EH (cell line): ENCODE data around the gene STAP1.

Source experiments
- DNase-seq: peaks from one replicate; pipeline ENCODE4 v3.0.0-alpha.2; 2015; ENCODE audit warnings: low read depth

The STAP1 gene

DNA sequence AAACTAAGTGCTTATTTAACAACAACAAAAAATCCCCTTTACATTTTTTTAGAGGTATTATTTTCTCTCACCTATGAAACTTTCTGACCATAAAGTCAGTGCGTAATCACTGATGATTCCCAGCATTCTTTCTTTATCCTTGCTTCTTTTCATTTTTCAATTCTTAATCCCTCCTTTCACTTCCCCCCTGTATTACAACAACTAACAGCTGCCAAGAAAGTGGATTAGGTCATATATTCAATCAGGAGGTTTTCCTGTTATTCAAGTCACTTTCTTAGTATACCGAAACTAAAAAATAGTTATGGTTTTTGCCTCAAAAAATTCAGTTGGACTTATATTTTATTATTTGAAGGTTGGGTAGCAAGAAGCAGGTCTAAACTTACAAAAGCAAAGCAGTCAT lies 2.1 kb upstream of the STAP1 start:
- no peak for DNase-seq

GRCh38 chr4:67565284-67565683 lies 6.8 kb downstream of the STAP1 start:
- peak; percentile 11 for DNase-seq

DNA sequence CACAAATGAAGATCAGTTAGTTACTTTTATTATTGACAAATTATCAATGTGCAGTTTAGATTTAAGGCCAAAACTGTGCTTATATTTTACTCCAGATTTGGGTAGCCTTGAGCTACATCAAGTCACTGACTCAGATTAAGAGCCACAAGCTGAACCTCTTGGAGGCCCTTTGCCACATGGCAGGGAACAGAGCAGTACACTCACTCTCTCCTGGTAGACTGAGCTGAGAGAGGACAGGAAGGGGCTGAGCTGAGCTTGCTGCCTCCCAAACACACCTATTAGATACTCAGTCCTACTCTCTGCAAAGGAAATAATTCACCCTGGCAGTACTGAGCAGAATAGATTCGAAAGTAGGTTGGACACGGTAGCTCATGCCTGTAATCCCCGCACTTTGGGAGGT lies 7.8 kb downstream of the STAP1 start:
- no peak for DNase-seq

DNA sequence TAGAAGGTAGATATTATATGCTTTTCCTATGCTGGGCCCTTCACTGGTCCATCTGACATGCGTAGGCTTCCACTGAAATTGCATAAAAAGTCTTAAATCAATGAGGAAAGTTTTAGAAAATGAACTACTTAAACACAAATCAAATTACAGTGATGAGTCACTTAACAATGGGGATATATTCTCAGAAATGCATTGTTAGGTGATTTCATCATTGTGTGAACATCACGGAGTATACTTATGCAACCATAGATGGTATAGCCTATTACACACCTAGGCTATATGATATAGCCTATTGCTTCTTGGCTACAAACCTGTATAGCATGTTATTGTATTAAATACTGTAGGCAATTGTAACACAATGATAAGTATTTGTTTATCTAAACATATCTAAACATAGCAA lies 10.3 kb downstream of the STAP1 start:
- DNase-seq: no peak

GRCh38 chr4:67570537-67570936 lies 12.0 kb downstream of the STAP1 start:
- no peak for DNase-seq

GRCh38 chr4:67571975-67572374 lies 13.4 kb downstream of the STAP1 start:
- no peak for DNase-seq

DNA sequence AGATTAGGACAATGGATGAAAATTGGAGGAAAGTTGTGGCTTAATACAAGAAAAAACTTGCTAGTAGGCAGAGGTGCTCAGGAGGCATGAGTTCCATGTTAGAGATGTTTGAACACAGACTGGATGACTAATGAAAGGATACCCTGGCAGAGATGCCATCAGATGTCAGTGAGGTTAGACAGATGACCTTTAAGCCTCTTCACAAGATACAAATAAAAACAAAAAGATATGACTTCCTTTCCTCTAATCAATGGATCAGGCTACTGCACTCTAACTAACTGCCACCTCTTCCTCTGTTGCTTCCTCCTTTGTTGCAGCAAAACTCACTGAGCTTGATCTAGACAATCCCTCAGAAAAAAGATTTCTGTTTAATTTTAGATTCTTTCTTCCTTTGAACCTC lies 14.7 kb downstream of the STAP1 start:
- no peak for DNase-seq

GRCh38 chr4:67575232-67576058 lies 16.9 kb downstream of the STAP1 start:
- no peak for DNase-seq

DNA sequence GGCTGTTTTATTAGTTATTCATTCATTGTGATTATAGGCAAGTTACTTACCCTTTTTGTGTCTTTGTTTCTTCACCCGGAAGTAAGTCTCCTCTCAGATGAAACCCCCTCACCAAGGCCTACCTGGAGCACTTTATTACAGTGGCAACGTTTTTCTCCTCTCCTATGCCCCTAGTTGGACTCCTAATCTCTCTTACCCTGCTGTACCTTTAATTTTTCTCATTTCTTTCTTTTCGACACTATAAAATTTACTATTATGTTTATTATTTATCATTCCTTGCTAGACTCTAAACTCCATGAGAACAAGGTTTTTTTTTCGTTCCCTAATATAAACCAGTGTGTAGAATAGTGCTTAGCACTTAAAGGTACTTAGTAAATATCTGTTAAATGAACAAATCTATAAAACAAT lies 17.5 kb downstream of the STAP1 start:
- DNase-seq: no peak

GRCh38 chr4:67576538-67576937 lies 18.0 kb downstream of the STAP1 start:
- no peak for DNase-seq

DNA sequence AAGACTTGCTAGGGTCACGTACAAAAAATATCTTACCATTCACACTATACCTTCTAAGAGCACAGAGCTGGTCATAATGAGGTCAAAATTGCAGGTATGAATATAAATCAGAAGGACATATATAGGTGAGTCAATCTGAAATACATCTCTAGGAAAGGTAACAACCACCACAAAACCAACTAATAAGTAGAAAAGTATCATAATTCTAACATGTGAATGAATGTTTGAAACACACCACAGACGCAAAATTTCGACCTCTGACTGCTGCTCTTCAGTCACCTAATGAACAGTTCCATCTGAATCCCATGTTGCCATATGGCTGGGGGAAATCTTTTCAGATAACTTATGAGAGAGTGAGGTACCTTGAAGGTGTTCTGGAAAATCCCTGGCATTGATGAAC lies 22.1 kb downstream of the STAP1 start:
- no peak for DNase-seq

DNA sequence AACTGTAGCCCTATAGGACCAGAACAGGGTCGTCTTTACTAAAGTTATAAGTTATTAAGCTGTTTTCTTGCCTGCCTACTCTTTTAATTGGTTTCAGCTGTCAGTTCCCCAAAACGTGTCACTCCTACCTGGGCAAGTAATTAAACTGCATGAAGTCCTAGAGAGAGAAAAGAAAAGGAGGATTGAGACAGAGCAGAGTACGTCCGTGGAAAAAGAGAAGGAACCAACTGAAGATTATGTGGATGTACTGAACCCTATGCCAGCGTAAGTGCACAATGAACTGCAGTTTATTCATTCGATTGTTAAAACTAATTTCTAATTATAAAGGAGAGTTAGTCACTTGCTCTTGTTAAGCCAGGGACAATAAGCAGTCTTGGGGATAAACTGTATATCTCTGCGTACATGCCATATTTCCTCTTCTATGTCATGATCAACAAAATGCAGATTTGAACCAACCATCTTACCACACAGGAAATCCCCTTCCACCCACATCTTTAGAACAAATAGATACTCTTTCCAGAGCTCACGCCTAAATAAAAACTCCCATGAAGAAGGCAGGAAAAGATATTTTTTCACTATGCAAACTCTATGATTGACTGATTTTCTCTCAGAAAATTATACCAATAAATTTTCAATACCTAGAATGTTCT lies 22.8 kb downstream of the STAP1 start:
- DNase-seq: no peak

DNA sequence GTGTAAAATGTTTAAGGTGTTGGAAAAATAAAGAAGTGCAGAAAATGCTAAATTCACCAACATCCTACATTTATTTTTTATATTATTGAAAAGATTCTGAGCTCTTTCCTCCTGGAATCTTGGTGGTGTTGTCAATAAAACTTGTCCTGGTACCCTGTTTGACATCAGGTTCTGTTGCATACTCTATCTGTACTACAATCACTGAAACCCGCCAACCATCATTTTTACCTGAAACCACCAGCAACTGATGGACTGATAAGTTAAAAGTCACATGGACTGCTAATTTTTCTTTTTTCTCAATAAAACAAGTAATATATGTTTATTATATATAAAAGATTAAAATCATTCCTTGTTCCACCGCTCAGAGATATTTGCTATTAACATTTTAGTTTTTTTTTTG lies 23.4 kb downstream of the STAP1 start:
- no peak for DNase-seq

- no peak for DNase-seq
Measured at GRCh38 chr4:67584496-67584895, 26.0 kb downstream of the STAP1 start.

- DNase-seq: no peak
Measured at GRCh38 chr4:67587156-67587555, 28.6 kb downstream of the STAP1 start.

DNA sequence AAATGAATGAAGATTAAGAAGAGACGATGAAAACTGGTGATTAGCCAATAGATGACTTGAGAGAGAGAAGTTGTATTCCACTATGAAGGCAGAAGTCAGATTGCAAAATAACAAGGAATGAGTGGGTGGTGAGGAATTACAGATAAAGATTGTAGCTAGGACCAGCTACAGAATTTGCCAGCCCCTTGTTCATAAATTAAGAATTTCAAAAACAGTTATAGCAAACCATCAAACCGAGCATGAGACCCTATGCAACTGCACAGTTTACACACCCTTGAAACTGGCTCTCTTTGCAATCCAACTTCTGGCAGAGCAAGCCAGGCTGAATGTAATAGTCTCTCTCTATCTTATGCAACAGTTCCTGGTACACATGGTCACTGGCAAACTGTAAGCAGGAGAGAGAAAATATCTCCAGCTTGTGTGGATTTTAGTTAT lies 35.2 kb downstream of the STAP1 start:
- no peak for DNase-seq

- DNase-seq: no peak
Measured at GRCh38 chr4:67603310-67604028, 44.9 kb downstream of the STAP1 start.

GRCh38 chr4:67604029-67604381 lies 45.5 kb downstream of the STAP1 start:
- no peak for DNase-seq

- DNase-seq: no peak
Measured at GRCh38 chr4:67604749-67605148, 46.2 kb downstream of the STAP1 start.

DNA sequence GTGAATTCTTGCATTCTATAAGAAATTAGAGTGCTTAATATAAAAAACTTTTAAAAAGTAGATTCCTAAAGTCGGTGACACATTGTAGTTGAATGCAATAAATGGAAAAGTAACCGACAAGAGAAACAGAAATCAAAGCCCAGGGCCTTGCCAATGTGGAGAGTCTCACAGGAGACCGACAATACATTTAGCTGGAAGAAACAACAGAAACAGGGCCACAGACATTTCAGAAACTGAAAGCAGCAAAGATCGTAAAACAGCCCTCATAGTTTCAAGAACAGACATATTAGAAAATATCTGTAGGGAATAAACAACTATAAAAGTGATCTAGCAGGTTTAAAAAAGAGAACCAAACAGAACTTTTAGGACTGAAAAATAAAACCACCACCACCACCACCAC lies 49.5 kb downstream of the STAP1 start:
- no peak for DNase-seq

- DNase-seq: no peak
Measured at GRCh38 chr4:67614186-67614585, 55.7 kb downstream of the STAP1 start.

GRCh38 chr4:67615119-67615518 lies 56.6 kb downstream of the STAP1 start:
- no peak for DNase-seq

GRCh38 chr4:67616478-67616877 lies 58.0 kb downstream of the STAP1 start:
- no peak for DNase-seq
